GM08714 (cell line): ENCODE measurements around the gene AQP7.
"Not testable (repeated sequence)": the region's sequence is repeated elsewhere in the genome, so short reads cannot be mapped to it uniquely, and the experiment has no call there.

Experiments used
- H3K4me3 ChIP-seq: fragments of 200-500 bp; sonication (Bioruptor generic); 2 replicates; pipeline ENCODE4 v1.5.1; 2014; ENCODE audit warnings: mild to moderate bottlenecking, low read length, inconsistent platforms
- ZNF274 ChIP-seq: IDR thresholded peaks from 2 replicates; pipeline ENCODE4 v1.6.1; 2012; ENCODE audit warnings: mild to moderate bottlenecking, low read depth, low read length

Gene AQP7

DNA sequence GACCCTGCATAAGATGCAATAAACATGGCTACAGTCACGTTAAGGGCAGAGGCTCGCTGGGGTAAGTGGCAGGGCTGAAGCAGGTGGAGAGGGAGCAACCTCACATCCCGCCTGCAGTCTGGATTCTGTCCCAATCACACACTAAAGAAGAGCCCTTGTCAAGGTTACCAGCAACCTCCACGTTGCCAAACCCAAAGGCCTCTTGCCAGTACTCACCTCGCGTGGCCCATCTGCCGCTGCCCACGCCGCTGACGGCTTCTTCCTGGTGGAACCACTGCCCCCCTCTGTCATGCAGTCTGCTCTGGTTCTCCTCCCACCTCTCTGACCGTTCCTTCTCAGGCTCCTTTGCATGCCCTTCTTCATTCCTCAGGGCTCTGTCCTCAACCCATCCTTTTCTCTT, 8.8 kb downstream of the AQP7 start:
- TF ChIP-seq ZNF274, result no peak
- no peak overlapping the region for H3K4me3 ChIP-seq

DNA sequence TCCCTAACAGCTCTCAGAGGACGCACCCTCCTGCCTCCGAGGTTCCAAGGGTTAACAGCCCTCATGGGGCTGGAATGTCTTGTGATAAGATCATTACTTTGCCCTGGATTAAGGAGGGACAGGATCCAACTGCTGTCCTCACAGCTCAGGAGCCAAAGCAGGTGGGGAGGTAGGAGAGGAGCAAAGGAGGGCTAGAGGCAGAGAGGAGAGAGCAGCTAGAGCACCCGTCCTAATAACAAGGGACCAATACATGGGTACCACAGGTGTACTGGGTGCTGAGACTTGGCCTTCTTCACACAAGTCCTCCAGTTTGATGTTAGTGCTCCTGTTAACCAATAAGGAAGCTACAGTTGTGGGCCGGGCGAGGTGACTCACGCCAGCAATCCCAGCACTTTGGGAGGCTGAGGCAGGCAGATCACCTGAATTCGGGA, 9.8 kb downstream of the AQP7 start:
- H3K4me3 ChIP-seq, result not testable (repeated sequence)

DNA sequence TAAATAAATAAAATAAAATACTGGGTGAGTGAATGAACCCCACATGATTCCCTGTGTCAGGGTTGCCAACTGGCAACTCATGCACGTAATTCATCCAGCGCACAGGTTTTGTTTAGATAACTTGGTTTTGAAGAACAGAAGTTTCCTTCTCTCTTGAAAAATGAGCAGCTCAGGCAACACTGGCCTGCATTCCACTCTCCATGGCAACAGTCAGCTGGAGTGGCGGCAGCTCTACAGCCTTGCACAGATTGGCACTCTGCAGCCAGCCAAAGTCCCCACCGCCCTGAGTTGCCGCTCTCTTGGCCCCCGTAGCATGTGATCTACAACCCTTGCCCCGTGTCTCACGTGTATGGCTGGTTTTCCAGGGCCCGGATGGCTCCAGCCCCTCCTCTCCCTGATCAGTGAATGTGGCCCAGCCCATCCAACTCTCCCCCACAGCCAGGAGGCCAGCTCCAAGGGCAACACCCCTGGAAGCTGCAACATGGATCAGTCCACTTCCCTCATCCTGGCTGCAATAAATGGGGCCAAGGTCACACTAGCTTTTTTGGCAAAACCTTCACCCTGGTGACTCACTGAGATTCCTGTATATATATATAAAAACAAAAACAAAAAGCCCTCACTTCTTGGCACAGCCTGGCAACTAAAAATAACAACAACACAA, 11.1 kb downstream of the AQP7 start:
- not testable (repeated sequence) for H3K4me3 ChIP-seq

DNA sequence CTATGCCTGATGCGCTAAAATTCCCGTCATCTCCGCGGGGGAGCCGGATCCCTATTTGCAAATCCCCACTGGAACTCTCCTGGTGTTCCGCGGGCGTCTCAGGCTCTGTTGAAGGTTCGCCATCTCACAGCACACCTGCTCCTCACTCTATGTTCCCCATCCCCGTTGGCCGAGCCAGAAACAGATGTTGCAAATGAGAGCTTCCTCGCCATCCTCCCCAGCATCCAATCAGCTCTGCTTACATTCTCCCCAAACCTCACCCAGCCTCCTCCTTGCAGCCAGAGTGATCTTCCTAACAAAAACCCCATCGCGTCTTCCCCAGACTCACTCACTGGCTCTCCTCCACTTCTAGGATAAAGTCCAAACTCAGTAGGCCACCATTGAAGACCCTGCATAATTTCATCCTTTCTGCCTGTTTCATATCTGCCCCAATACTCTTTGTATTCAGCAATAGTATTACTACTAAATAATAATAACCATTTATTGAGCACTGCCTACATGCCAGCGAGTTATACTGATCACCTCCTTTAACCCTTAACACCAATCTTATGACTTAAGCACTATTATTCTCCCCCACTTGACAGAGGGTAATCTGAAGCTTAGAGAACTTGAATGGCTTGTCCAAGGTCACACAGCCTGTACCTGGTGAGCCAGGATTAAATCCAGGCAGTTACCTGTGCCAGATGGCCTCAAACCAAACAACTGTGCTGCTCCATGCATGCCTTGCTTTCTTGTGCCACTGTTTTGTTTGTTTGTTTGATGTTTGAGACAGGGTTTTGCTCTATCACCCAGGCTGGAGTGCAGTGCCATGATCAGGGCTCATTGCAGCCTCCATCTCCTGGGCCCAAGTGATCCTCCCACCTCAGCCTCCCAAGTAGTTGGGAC, 14.0 kb downstream of the AQP7 start:
- no peak overlapping the region for H3K4me3 ChIP-seq
- no peak for TF ChIP-seq ZNF274

DNA sequence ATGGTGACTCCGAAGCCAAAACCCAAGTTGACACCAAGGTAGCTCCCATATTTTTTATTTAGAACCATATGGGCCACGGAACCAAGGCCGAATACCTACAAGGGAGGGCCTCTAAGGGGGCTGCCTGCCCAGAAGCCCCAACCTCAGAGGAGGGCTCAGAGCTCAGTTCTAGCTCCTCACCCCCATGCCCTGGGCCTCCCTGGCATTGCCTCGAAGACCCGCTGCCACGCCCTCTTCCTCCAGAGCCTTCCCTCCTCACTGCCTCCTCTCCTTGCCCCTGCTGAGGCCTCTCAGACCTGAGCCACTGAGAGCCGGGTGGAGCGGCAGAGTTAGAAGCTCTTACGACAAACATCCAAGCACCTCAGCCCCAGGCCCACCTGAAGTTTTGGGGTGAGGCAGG, 15.4 kb downstream of the AQP7 start:
- H3K4me3 ChIP-seq, result not testable (repeated sequence)

DNA sequence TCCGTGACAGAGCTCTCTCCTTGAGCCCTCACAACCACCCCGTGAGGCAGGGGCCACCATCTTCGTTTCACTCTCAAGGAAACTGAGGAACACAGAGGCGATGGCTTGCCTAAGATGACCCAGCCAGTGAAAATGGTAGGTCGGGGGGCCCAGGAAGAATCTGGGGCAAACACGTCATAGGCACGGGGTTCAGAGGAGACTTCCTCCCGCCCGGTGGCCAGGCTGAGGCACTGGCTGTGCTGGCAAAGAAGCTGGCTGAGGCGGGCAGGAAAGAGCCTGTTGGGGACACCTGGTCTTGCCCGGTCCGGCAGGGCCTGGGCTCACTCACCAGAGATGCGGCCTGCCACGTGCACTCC, 15.7 kb downstream of the AQP7 start:
- H3K4me3 ChIP-seq, result not testable (repeated sequence)

DNA sequence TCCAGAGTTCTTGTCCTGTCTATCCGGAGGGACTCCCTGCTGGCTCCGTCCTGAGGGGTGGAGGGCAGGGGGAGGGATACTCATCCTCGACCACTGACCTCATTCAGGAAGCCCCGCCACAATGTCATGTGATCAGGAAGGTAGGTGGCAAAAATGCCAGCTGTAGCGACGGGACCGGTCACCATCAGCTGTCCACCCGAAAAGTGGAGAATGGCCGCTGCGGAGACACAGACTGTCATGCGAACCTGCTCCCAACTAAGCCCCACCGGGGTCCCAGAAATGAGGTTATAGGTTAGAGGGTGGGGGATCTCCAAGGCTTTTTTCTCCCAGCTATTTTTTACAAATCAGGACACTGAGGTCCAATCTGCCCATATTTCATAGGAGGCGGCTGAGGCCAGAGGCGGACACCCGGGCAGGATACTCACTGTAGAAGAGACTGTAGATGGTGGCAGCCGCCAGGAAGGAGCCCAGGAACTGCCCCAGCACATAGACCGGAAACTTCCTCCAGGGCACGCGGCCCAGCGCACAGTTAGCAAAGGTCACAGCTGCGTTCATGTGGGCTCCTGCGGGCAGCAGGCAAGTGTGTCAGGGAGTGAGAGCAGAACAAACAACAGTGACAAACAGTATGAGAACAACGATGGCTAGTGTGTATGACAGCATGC, 16.3 kb downstream of the AQP7 start:
- not testable (repeated sequence) for H3K4me3 ChIP-seq

DNA sequence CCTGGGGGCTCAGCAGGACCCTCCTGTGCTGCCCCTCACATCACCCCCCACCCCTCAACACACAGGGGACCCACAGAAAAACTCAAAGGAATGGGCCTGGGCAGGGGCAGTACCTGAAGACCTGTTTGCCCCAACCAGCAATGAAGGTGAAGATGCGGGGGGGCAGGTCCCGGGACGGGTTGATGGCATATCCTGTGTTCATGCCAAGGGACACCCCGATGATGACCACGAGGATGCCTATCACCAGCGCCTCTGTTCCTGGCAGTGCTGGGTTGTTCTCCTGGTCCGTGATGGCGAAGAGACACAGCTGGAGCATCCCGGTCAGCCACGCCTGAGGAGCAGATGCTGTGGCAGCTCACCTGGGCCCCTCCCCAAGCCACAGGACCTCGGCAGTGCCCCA, 16.8 kb downstream of the AQP7 start:
- H3K4me3 ChIP-seq, result not testable (repeated sequence)

DNA sequence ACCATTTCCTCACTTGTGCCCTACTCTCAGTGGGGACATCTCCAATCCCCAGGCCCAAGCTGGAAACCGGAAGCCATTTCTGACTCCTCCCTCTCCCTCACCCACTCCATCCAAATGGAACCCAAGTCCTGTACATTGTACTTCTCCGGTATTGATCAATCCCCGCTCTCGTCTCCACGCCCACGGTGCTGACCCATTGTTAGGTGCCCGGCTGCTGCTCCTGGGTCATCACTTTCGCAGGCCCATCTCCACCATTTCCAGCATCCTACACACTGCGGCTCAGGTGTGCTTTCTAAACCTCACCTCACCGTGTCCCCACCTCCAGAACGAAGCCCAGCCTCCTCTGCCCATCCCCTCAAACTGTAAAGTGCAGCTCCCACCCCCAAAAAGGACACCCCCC, 19.0 kb downstream of the AQP7 start:
- not testable (repeated sequence) for H3K4me3 ChIP-seq

DNA sequence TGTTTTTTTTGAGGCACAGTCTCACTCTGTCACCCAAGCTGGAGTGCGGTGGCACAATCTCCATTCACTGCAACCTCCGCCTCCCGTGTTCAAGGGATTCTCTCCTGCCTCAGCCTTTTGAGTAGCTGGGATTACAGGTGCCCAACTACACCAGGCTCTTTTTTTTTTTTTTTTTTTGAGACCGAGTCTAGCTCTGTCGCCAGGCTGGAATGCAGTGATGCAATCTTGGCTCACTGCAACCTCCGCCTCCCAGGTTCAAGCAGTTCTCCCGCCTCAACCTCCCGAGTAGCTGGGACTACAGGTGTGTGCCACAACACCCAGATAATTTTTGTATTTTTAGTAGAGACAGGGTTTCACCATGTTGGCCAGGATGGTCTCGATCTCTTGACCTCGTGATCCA, 20.0 kb downstream of the AQP7 start:
- not testable (repeated sequence) for H3K4me3 ChIP-seq

DNA sequence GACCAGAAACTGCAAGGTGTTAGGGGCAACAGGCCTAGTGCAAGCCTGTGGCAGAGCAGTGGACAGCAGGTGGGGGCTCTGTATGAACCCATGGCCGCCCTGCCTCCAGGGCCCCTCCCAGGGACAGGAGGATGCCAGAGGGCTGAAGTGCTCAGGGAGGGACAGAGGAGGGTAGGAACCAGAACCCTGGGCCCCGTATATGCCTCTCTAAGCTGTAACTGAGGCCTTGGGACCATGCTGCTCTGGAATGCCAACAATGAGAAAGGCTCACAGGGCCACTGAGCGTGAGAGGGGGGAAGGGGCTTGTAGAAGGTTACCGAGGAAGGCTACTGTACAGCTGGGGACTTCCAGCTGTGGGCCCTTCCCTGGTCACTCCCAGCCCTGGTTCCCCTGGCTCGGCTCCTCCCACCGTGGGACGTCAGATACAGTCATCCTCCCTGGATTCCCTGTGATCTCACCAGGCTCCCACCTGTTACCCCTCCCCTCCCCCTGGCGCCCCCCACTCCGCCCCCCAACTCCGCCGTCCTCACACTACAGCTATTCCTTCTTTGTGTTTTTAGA, 21.1 kb downstream of the AQP7 start:
- TF ChIP-seq ZNF274, result no peak
- no peak overlapping the region for H3K4me3 ChIP-seq

DNA sequence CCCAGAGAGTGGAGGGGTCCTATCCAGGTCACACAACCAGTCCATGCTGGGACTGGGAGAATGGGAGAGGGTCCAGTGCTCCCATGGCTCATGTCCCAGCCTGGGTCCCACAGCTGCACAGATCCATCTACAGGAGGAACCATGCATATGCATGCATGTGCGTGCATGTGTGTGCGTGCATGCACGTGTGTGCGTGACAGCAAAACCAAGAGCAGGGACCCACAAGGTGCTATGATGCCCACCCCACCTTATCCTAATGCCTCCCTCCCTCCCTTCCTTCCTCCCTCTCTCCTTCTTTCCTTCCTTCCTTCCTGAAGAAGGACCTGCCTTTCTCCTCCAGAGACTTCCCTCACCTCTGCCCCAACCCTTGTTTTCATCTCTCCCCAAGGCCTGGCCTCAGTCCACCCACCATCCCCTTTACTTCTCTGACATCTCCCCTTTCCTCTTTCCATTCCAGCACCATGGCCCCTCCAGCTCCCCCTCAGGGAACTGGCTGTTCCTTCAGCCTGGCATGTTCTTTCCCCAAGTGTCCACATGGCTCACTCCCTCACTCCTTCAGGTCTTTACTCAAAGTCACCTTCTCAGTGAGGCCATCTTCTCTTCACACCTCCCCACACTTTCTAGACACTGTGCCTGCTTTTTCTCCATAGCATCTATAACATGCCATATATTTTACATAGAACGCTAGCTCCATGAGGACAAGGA, 21.8 kb downstream of the AQP7 start:
- TF ChIP-seq ZNF274, result no peak
- H3K4me3 ChIP-seq, result no peak overlapping the region

DNA sequence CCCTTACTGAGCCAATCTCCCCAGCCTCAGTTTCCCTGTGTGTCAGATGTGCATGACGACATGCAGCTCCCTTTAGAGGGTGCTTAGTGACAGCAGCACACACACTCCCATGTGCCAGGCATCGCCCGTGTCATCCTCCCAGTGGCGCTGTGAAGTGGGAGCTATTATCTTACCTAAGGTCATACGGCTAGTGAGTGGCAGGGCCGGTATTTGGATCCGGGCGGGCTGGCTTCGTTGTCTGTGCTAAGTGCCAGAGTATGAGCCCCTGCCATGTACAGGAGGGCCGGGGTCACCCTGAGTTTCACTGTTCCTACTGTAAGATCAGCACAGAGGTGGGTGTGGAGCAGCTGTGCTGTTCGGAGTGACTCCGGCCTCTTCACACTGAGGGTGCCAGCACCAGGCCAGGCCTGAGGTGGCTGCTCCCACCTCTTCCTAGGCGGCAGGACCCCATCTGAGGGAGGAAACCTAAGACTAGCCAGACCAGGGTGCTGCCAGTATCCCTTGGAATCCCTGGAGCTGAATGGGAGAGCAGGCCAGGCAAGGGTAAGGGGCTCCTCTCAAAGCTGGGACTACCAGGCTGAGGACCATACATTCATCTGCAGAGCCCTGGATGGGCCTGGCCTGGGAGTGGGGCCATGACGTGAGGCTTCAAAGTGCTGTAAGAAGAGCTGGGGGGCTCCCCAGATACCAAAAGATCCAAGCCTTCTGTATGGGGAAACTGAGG, 22.5 kb downstream of the AQP7 start:
- no peak for TF ChIP-seq ZNF274
- no peak overlapping the region for H3K4me3 ChIP-seq

DNA sequence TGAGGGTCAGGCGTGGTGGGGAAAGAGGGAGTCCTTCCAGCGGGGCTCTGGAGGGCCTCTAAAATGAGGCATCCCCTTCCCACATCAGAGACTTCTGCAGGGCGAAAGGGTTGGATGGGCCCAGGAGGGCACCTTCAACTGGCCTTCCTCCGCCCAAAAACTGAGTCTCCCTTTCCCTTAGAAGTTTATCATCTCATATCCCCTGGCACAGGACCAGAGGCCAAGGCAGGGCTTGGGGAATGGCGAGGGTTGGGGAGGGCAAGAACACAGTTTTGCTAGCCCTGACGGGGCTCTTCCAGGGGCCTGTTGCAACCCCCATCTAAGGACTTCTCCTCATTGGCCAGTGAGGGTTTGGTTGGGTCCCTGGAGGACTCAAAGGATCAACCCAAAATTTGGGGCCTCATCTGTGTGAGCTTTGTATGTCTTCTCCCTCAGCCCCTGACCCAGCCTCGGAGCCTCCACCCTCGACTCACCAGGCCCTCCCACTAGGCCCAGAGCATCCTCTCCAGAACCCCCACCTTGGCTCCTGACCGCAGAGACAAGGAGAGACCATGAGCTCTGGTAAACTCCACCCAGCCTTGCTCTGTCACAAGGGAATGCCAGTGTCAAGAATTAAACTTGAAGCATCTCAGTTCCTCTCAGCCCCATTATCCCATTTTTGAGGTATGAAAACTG, 24.1 kb downstream of the AQP7 start:
- H3K4me3 ChIP-seq, result no peak overlapping the region
- TF ChIP-seq ZNF274, result no peak
